ENCODE results near the gene LRP1.

LRP1 gene

GRCh38 chr12:57238854-57239554 is 110.7 kb downstream of the LRP1 start:
- TF ChIP-seq ZFX (IDR thresholded peaks at IDR 0.05; ENCODE audit: borderline replicate concordance) (no peak), CTCF (IDR thresholded peaks at IDR 0.05) (peak; percentile 100)
- peak overlapping the region; percentile 100 for H3K27ac ChIP-seq

- no peak for TF ChIP-seq CTCF (IDR thresholded peaks at IDR 0.05)
- no peak for TF ChIP-seq ZFX (IDR thresholded peaks at IDR 0.05; ENCODE audit: borderline replicate concordance)
- peak overlapping the region; percentile 100 for H3K27ac ChIP-seq
Observed at GRCh38 chr12:57239587-57240065, 111.3 kb downstream of the LRP1 start.

GRCh38 chr12:57240066-57240921 is 112.0 kb downstream of the LRP1 start:
- H3K27ac ChIP-seq, result peak overlapping the region; percentile 100
- TF ChIP-seq ZFX (IDR thresholded peaks at IDR 0.05; ENCODE audit: borderline replicate concordance) (no peak), CTCF (IDR thresholded peaks at IDR 0.05) (peak; percentile 38)

GRCh38 chr12:57240926-57241401 is 112.7 kb downstream of the LRP1 start:
- peak overlapping the region; percentile 100 for H3K27ac ChIP-seq
- TF ChIP-seq ZFX (IDR thresholded peaks at IDR 0.05; ENCODE audit: borderline replicate concordance), result no peak
- peak; percentile 3 for TF ChIP-seq CTCF (IDR thresholded peaks at IDR 0.05)

GRCh38 chr12:57241402-57242310 is 113.4 kb downstream of the LRP1 start:
- TF ChIP-seq CTCF (IDR thresholded peaks at IDR 0.05), result no peak
- TF ChIP-seq ZFX (IDR thresholded peaks at IDR 0.05; ENCODE audit: borderline replicate concordance), result no peak
- H3K27ac ChIP-seq, result peak overlapping the region; percentile 100

GRCh38 chr12:57242329-57242690 is 114.0 kb downstream of the LRP1 start:
- TF ChIP-seq CTCF (IDR thresholded peaks at IDR 0.05), result no peak
- H3K27ac ChIP-seq, result peak overlapping the region; percentile 100

Measured in 22Rv1 (cell line).